SK-N-SH (cell line): Measurements from ENCODE around the gene HOTAIR. TPM values are rescaled to one million over a fixed set of nuclear protein-coding genes. Genes with fewer than 3 reads are reported as not detected.

ENCODE experiments used
- CTCF ChIA-PET: fragments of 300-600, 350-600 bp; formaldehyde crosslinking; extraction: SDS; loops from one replicate; lab custom pipeline; 2021; lab: Yijun Ruan, JAX
- POLR2A ChIA-PET: fragments of 350-600 bp; sonication (Branson Sonifier 250); formaldehyde crosslinking; extraction: SDS; loops from one replicate; lab custom pipeline; 2020; ENCODE audit warnings: antibody characterized with exemption, inconsistent platforms; lab: Yijun Ruan, JAX
- DNase-seq: peaks from one replicate; pipeline ENCODE4 v3.0.0; 2012
- H2AFZ ChIP-seq: fragments of 200-600 bp; sonication (generic); 2 replicates; pipeline ENCODE4 v1.8.1; 2016; ENCODE audit warnings: antibody characterized with exemption, mild to moderate bottlenecking, low read depth
- H3F3A ChIP-seq: fragments of 200-600 bp; sonication (generic); replicated peaks from 2 replicates; pipeline ENCODE3; 2016; ENCODE audit warnings: antibody characterized with exemption, mild to moderate bottlenecking; ENCODE audit not compliant: insufficient read depth
- H3K27ac ChIP-seq, 2 experiments: fragments of 200-500 bp in 1 of 2; fragments of 200-600 bp in 1 of 2; sonication (Bioruptor generic) in 1 of 2; sonication (generic), shearing (Covaris generic) in 1 of 2; 2 replicates each; pipeline versions ENCODE4 v1.5.1 to v1.6.1; 2014 to 2016; ENCODE audit warnings: low read depth in 2 of 2, inconsistent platforms in 1 of 2, low read length in 1 of 2, mild to moderate bottlenecking in 1 of 2, mixed read lengths in 1 of 2
- H3K27me3 ChIP-seq: fragments of 200-600 bp; sonication (generic), shearing (Covaris generic); 2 replicates; pipeline ENCODE4 v1.6.1; 2016; ENCODE audit warnings: mixed run types; ENCODE audit not compliant: insufficient read depth
- H3K36me3 ChIP-seq, 2 experiments: fragments of 200-500 bp in 1 of 2; fragments of 200-600 bp in 1 of 2; sonication (Bioruptor generic) in 1 of 2; sonication (generic) in 1 of 2; replicated peaks in 1 of 2; 2 replicates each; pipeline versions ENCODE3 to v1.5.1; 2014 to 2016; ENCODE audit warnings: low read length in 1 of 2, mild to moderate bottlenecking in 1 of 2; ENCODE audit not compliant: insufficient read depth in 2 of 2, control insufficient read depth in 1 of 2
- H3K4me1 ChIP-seq, 2 experiments: fragments of 200-500 bp in 1 of 2; fragments of 200-600 bp in 1 of 2; sonication (Bioruptor generic) in 1 of 2; sonication (generic), shearing (Covaris generic) in 1 of 2; 2 replicates each; pipeline versions ENCODE4 v1.5.1 to v1.6.1; 2014 to 2016; ENCODE audit warnings: low read depth in 1 of 2, low read length in 1 of 2, mixed run types in 1 of 2; ENCODE audit not compliant: insufficient read depth in 2 of 2, control insufficient read depth in 1 of 2
- H3K4me2 ChIP-seq: fragments of 200-600 bp; sonication (generic), shearing (Covaris generic); 2 replicates; pipeline ENCODE4 v1.6.1; 2017; ENCODE audit warnings: mixed run types
- H3K4me3 ChIP-seq, 2 experiments: fragments of 200-500 bp in 1 of 2; fragments of 200-600 bp in 1 of 2; sonication (Bioruptor generic) in 1 of 2; sonication (generic), shearing (Covaris generic) in 1 of 2; 2 replicates each; pipeline versions ENCODE4 v1.5.1 to v1.8.1; 2014 to 2016; ENCODE audit warnings: low read depth in 2 of 2, inconsistent platforms in 1 of 2, low read length in 1 of 2, mild to moderate bottlenecking in 1 of 2, mixed read lengths in 1 of 2, moderate library complexity in 1 of 2
- H3K79me2 ChIP-seq: fragments of 200-600 bp; sonication (generic); 2 replicates; pipeline ENCODE4 v1.8.1; 2017; ENCODE audit warnings: mild to moderate bottlenecking; ENCODE audit not compliant: insufficient read depth
- H3K9ac ChIP-seq: fragments of 200-600 bp; sonication (generic); 2 replicates; pipeline ENCODE4 v1.6.1; 2017; ENCODE audit warnings: mixed run types
- H3K9me2 ChIP-seq: fragments of 200-600 bp; sonication (generic); 2 replicates; pipeline ENCODE4 v1.6.1; 2017; ENCODE audit warnings: mixed run types
- H3K9me3 ChIP-seq: fragments of 200-600 bp; sonication (generic); 2 replicates; pipeline ENCODE4 v1.6.1; 2017; ENCODE audit warnings: mixed run types, mild to moderate bottlenecking, moderate library complexity
- H4K20me1 ChIP-seq: fragments of 200-600 bp; sonication (generic); 2 replicates; pipeline ENCODE4 v1.6.1; 2017; ENCODE audit warnings: mild to moderate bottlenecking, mixed run types; ENCODE audit not compliant: insufficient read depth
- CHD2 ChIP-seq: fragments of 150-350 bp; IDR thresholded peaks from 2 replicates; pipeline ENCODE4 v1.6.1; 2018; ENCODE audit warnings: low read length; ENCODE audit not compliant: partially characterized antibody
- FOSL2 ChIP-seq: IDR thresholded peaks from 2 replicates; pipeline ENCODE4 v1.4.0; 2012; ENCODE audit warnings: low read depth, mild to moderate bottlenecking, moderate library complexity, borderline replicate concordance
- FOXJ3 ChIP-seq: sonication (generic); formaldehyde crosslinking; IDR thresholded peaks from 2 replicates; pipeline ENCODE4 v1.5.1; 2020; ENCODE audit warnings: mild to moderate bottlenecking, missing genetic modification reagents
- FOXM1 ChIP-seq: IDR thresholded peaks from 2 replicates; pipeline ENCODE4 v1.4.0; 2012; ENCODE audit warnings: low read depth, mild to moderate bottlenecking
- GATA2 ChIP-seq: sonication (generic); formaldehyde crosslinking; IDR thresholded peaks from 2 replicates; pipeline ENCODE4 v1.5.0; 2020; ENCODE audit warnings: mild to moderate bottlenecking, missing genetic modification reagents
- MEF2A ChIP-seq: IDR thresholded peaks from 2 replicates; pipeline ENCODE4 v1.4.0; 2012; ENCODE audit warnings: low read depth, borderline replicate concordance
- MXI1 ChIP-seq: IDR thresholded peaks from 2 replicates; pipeline ENCODE4 v1.6.1; 2012; ENCODE audit warnings: mild to moderate bottlenecking, low read depth, low read length, improper control_type of control experiment
- NFIC ChIP-seq: IDR thresholded peaks from 2 replicates; pipeline ENCODE4 v1.4.0; 2012; ENCODE audit warnings: borderline replicate concordance
- NRF1 ChIP-seq: IDR thresholded peaks from 2 replicates; pipeline ENCODE4 v1.6.1; 2012; ENCODE audit warnings: low read depth, mild to moderate bottlenecking, low read length
- POLR2AphosphoS5 ChIP-seq: IDR thresholded peaks from 2 replicates; pipeline ENCODE4 v1.6.1; 2012; ENCODE audit warnings: low read depth, low read length
- RAD21 ChIP-seq: IDR thresholded peaks from 2 replicates; pipeline ENCODE4 v1.6.1; 2012; ENCODE audit warnings: mild to moderate bottlenecking, low read length
- RCOR1 ChIP-seq: fragments of 150-350 bp; IDR thresholded peaks from 2 replicates; pipeline ENCODE4 v1.6.1; 2017; ENCODE audit warnings: antibody characterized with exemption, low read length
- REST ChIP-seq: IDR thresholded peaks from 2 replicates; pipeline ENCODE4 v1.6.1; 2012; ENCODE audit warnings: mild to moderate bottlenecking, low read depth, low read length, moderate library complexity
- TCF12 ChIP-seq: IDR thresholded peaks from 2 replicates; pipeline ENCODE4 v1.4.0; 2012
- TEAD4 ChIP-seq: IDR thresholded peaks from 2 replicates; pipeline ENCODE4 v1.4.0; 2012; ENCODE audit warnings: mild to moderate bottlenecking, borderline replicate concordance; ENCODE audit not compliant: insufficient read depth
- WGBS: methylation state at CpG from one replicate; pipeline ENCODE4 v1.1.6; 2017; ENCODE audit warnings: low lambda C conversion rate; 5-methylcytosine and 5-hydroxymethylcytosine counted together
- polyA plus RNA-seq, 3 experiments: library from polyadenylated mRNA; depleted of rRNA; stranded (reverse); fragments of >200 nt; gene quantifications; 2 replicates each; pipeline ENCODE4 v1.2.3, GENCODE V29; 2012
- TF ChIP-seq, protein P1 (sequence below): fragments of 200-600 bp; sonication (generic); IDR thresholded peaks from 2 replicates; pipeline ENCODE4 v1.6.1; 2017; ENCODE audit warnings: antibody characterized with exemption, mild to moderate bottlenecking, moderate library complexity
- TF ChIP-seq, protein P2 (sequence below): IDR thresholded peaks from 2 replicates; pipeline ENCODE4 v1.4.0; 2012; ENCODE audit warnings: low read depth, borderline replicate concordance
- TF ChIP-seq, protein P3 (sequence below): IDR thresholded peaks from 2 replicates; pipeline ENCODE4; 2012

HOTAIR gene
- polyA plus RNA-seq, 1 of the 3 experiments (the other 2 are of a cell fraction) = not detected

DNA sequence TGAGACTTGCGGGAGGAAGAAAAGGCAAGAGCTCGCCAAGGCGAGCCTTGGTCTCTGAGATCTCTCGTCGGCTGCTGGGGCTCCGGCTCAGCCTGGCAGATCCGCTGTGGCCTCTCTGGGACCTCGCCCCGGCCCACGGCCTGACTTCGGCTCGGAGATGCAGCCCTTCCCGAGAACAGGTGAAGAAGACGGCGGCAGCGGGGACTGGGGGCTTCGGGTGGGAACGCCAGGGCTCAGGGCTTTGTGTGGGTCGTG, 19.2 kb upstream of the HOTAIR start:
- Histone ChIP-seq H3K79me2 (no peaks in the 10 kb centered on the region), H3K9me2 (no peaks in the 10 kb centered on the region), H3K4me3 (no peak overlapping the region), H3K9me3 (no peaks in the 10 kb centered on the region), H3F3A (peaks cover 5% of the 10 kb centered on the region), H4K20me1 (no peaks in the 10 kb centered on the region), H3K27me3 (peaks cover 86% of the 10 kb centered on the region), H3K4me2 (no peak overlapping the region), H2AFZ (no peak overlapping the region), H3K4me1 (peaks cover 0 to 6% of the 10 kb centered on the region in 2 experiments; a peak in 2 of 4 replicates), H3K9ac (no peak overlapping the region), H3K27ac (no peak overlapping the region), H3K36me3 (no peaks in the 10 kb centered on the region)
- ChIA-PET CTCF (interaction anchor here (1.4 to 24.5 kb wide), 7 partner anchors 7 to 221 kb away, joined by 3 to 568 read pairs (median 188); partner anchors contain the start of genes HOXC10 and SMUG1), POLR2A (interaction anchor here (0.6 kb wide), 1 partner anchor 322 kb away, joined by 5 read pairs; no protein-coding TSS in a partner anchor)
- TF ChIP-seq TCF12 (no peak), MXI1 (no peak), CHD2 (no peak), NRF1 (no peak), TEAD4 (no peak), GATA2 (no peak), REST (no peak), FOXM1 (no peak), NFIC (no peak), RAD21 (no peak), FOSL2 (no peak), POLR2AphosphoS5 (no peak), MEF2A (no peak), RCOR1 (no peak), FOXJ3 (CRISPR knock-in tag) (no peak)
- TF ChIP-seq, protein P1, sequence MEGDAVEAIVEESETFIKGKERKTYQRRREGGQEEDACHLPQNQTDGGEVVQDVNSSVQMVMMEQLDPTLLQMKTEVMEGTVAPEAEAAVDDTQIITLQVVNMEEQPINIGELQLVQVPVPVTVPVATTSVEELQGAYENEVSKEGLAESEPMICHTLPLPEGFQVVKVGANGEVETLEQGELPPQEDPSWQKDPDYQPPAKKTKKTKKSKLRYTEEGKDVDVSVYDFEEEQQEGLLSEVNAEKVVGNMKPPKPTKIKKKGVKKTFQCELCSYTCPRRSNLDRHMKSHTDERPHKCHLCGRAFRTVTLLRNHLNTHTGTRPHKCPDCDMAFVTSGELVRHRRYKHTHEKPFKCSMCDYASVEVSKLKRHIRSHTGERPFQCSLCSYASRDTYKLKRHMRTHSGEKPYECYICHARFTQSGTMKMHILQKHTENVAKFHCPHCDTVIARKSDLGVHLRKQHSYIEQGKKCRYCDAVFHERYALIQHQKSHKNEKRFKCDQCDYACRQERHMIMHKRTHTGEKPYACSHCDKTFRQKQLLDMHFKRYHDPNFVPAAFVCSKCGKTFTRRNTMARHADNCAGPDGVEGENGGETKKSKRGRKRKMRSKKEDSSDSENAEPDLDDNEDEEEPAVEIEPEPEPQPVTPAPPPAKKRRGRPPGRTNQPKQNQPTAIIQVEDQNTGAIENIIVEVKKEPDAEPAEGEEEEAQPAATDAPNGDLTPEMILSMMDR = no peak
- TF ChIP-seq, protein P2, sequence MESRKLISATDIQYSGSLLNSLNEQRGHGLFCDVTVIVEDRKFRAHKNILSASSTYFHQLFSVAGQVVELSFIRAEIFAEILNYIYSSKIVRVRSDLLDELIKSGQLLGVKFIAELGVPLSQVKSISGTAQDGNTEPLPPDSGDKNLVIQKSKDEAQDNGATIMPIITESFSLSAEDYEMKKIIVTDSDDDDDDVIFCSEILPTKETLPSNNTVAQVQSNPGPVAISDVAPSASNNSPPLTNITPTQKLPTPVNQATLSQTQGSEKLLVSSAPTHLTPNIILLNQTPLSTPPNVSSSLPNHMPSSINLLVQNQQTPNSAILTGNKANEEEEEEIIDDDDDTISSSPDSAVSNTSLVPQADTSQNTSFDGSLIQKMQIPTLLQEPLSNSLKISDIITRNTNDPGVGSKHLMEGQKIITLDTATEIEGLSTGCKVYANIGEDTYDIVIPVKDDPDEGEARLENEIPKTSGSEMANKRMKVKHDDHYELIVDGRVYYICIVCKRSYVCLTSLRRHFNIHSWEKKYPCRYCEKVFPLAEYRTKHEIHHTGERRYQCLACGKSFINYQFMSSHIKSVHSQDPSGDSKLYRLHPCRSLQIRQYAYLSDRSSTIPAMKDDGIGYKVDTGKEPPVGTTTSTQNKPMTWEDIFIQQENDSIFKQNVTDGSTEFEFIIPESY = no peak
- TF ChIP-seq, protein P3, sequence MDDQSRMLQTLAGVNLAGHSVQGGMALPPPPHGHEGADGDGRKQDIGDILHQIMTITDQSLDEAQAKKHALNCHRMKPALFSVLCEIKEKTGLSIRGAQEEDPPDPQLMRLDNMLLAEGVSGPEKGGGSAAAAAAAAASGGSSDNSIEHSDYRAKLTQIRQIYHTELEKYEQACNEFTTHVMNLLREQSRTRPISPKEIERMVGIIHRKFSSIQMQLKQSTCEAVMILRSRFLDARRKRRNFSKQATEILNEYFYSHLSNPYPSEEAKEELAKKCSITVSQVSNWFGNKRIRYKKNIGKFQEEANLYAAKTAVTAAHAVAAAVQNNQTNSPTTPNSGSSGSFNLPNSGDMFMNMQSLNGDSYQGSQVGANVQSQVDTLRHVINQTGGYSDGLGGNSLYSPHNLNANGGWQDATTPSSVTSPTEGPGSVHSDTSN = no peak
- no peak for DNase-seq
- 27% methylated on average over 14 of the region's 19 CpGs for WGBS
